Activated CD4-positive, CD25-positive, alpha-beta regulatory T cell treated with anti-CD3 and anti-CD28 coated beads, Interleukin-2, amount 50 U/mL, for 24 hours (primary cell): ENCODE measurements around the gene C8B.

ENCODE experiments used
- ATAC-seq, 2 donors: fragments of 150-1000 bp; cut with Tn5 transposase; one replicate each; pipeline ENCODE4 v1.10.0; 2021; ENCODE audit warnings: mild to moderate bottlenecking in 1 of 2, moderate library complexity in 1 of 2

C8B gene

GRCh38 chr1:56897150-56898004 is 68.4 kb downstream of the C8B start:
- ATAC-seq, result no peak

DNA sequence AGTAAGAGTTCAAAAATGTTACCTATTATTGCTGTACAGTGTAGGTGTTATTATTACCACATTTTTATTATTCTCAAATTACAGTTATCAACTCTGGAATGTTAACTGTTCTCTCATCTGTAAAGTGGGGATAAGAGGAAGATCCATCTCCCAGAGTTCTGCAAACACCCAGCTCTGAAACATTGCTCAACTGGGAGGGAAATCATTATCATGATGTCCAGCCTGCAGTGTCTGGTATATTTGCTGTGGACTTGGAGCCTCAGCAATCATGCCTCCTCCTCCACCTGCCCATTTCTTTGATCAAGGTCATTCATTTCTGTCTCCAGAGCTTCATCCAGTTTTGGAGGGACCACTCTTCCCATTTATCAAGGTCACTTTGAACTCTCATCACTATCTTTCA is 71.8 kb downstream of the C8B start:
- no peak for ATAC-seq

DNA sequence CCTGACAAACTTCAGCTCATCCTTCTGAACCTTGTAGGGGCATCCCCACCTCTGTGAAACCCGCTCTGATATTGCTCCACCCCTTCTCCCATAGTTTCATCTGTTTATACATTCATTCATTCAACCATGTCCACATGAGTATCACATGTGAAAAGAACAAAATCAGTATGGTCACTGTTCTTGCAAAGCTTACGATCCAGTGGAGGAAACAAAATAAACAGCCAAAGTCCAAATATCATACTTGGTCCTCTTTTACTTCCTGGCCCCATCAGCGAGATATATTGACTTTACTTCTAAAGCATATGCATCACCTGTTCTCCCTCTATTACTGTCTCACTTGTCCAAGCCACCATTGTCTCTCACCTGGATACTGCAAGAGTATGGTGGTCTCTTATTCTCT is 75.6 kb downstream of the C8B start:
- ATAC-seq, result no peak

DNA sequence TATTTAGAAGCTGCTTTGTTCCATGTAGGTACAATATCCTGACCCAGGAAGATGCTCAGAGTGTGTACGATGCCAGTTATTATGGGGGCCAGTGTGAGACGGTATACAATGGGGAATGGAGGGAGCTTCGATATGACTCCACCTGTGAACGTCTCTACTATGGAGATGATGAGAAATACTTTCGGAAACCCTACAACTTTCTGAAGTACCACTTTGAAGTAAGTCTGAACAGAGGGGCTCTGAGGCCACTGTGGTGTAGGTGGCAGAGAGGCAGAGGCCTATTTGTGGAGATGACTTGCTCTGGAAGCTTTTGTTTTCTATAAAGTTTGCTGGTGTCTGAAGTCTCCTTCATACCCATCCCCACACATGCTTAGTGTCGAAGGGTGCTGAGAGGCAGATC is 84.4 kb downstream of the C8B start:
- ATAC-seq, result no peak

DNA sequence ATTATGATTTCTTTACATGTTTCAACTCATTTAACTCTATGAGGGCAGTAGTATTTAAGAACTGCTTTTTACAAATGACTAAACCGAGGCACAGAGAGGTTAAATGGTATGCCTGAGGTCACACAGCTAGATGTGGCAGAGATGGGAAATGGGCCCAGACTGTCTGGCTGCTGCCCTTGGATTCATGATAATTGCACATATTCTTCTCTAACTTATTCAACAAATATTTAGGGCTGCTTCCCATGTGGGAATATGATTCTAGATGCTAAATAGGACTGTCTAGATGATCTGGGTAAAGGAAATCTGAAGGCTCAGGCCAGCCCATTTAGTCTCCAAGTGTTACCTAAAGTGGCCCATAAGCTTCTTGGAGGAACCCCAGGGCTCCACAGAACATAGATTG is 85.0 kb downstream of the C8B start:
- ATAC-seq, result no peak
